OCI-LY3 (cell line): ENCODE data around the gene DEFB129.
"Not testable (repeated sequence)": the region's sequence is repeated elsewhere in the genome, so short reads cannot be mapped to it uniquely, and the experiment has no call there.

ENCODE experiments used
- H2AFZ ChIP-seq: fragments of 200-600, 300-600 bp; shearing (Covaris generic); 2 replicates; pipeline ENCODE4 v1.6.0; 2014; ENCODE audit warnings: antibody characterized with exemption, low read depth, low read length
- H3K27ac ChIP-seq: fragments of 200-600, 300-600 bp; sonication (generic); 2 replicates; pipeline ENCODE4 v1.5.1; 2014; ENCODE audit warnings: mild to moderate bottlenecking, low read length, moderate library complexity, mixed read lengths
- H3K27me3 ChIP-seq: fragments of 200-600, 300-600 bp; sonication (generic); 2 replicates; pipeline ENCODE4 v1.6.1; 2014; ENCODE audit warnings: low read depth, low read length, mixed read lengths
- H3K36me3 ChIP-seq: fragments of 200-600, 300-600 bp; sonication (generic); replicated peaks from 2 replicates; pipeline ENCODE3; 2014; ENCODE audit warnings: low read depth, low read length, mixed read lengths
- H3K4me1 ChIP-seq: fragments of 300-600, 200-600 bp; sonication (generic); 2 replicates; pipeline ENCODE4 v1.6.1; 2014; ENCODE audit warnings: low read length, mixed read lengths
- H3K4me2 ChIP-seq: fragments of 200-600, 300-600 bp; sonication (generic); 2 replicates; pipeline ENCODE4 v1.6.1; 2014; ENCODE audit warnings: low read length, mixed read lengths
- H3K4me3 ChIP-seq: fragments of 300-600, 200-600 bp; sonication (generic); 2 replicates; pipeline ENCODE4 v1.5.1; 2014; ENCODE audit warnings: antibody characterized with exemption, mild to moderate bottlenecking, low read length, moderate library complexity
- H3K79me2 ChIP-seq: fragments of 300-600, 200-600 bp; shearing (Covaris generic); 2 replicates; pipeline ENCODE4 v1.6.1; 2014; ENCODE audit warnings: mild to moderate bottlenecking, low read length, mixed read lengths
- H3K9ac ChIP-seq: fragments of 300-600, 200-600 bp; shearing (Covaris generic); 2 replicates; pipeline ENCODE4 v1.6.0; 2014; ENCODE audit warnings: mild to moderate bottlenecking, low read length, moderate library complexity
- H3K9me3 ChIP-seq: fragments of 200-600, 300-600 bp; shearing (Covaris generic); 2 replicates; pipeline ENCODE4 v1.6.1; 2014; ENCODE audit warnings: low read length, mixed read lengths; ENCODE audit not compliant: insufficient read depth
- H4K20me1 ChIP-seq: fragments of 200-600, 300-600 bp; sonication (generic); 2 replicates; pipeline ENCODE4 v1.6.1; 2016; ENCODE audit warnings: low read length, mixed read lengths; ENCODE audit not compliant: insufficient read depth
- CTCF ChIP-seq: fragments of 200-600, 300-600 bp; sonication (generic); IDR thresholded peaks from 2 replicates; pipeline ENCODE4 v1.5.1; 2014; ENCODE audit warnings: antibody characterized with exemption, low read length, low read depth
- EZH2phosphoT487 ChIP-seq: fragments of 200-600 bp; shearing (Covaris generic); IDR thresholded peaks from 2 replicates; pipeline ENCODE4 v1.6.1; 2018; ENCODE audit warnings: antibody characterized with exemption, mixed run types, low read depth

The DEFB129 gene

GRCh38 chr20:198225-198624 is 28.8 kb upstream of the DEFB129 start:
- Histone ChIP-seq H3K27me3 (peaks cover 17% of the 10 kb centered on the region), H3K9me3 (no peaks in the 10 kb centered on the region), H3K79me2 (no peaks in the 10 kb centered on the region), H4K20me1 (no peaks in the 10 kb centered on the region), H3K9ac (no peak overlapping the region), H3K4me2 (no peak overlapping the region), H3K4me3 (no peak overlapping the region), H3K27ac (no peak overlapping the region), H2AFZ (no peak overlapping the region), H3K36me3 (no peaks in the 10 kb centered on the region), H3K4me1 (no peaks in the 10 kb centered on the region)
- TF ChIP-seq CTCF = no peak

- H3K27me3 ChIP-seq = peaks cover 21% of the 10 kb centered on the region
- no peak overlapping the region for H3K27ac ChIP-seq
- TF ChIP-seq CTCF = no peak
- no peak for TF ChIP-seq EZH2phosphoT487
- H3K4me2 ChIP-seq = no peak overlapping the region
- no peaks in the 10 kb centered on the region for H4K20me1 ChIP-seq
- H3K9ac ChIP-seq = no peak overlapping the region
- no peak overlapping the region for H2AFZ ChIP-seq
- H3K79me2 ChIP-seq = no peaks in the 10 kb centered on the region
- no peak overlapping the region for H3K4me3 ChIP-seq
- no peaks in the 10 kb centered on the region for H3K9me3 ChIP-seq
- H3K36me3 ChIP-seq = no peaks in the 10 kb centered on the region
- no peaks in the 10 kb centered on the region for H3K4me1 ChIP-seq
These were observed 27.1 kb upstream of the DEFB129 start for GRCh38 chr20:199996-200395.

GRCh38 chr20:203630-204029 is 23.4 kb upstream of the DEFB129 start:
- H3K9ac ChIP-seq, H2AFZ ChIP-seq, H4K20me1 ChIP-seq, H3K4me3 ChIP-seq, H3K4me2 ChIP-seq, H3K79me2 ChIP-seq, H3K36me3 ChIP-seq, H3K9me3 ChIP-seq, H3K4me1 ChIP-seq, H3K27ac ChIP-seq: not testable (repeated sequence)
- H3K27me3 ChIP-seq = peaks cover 25% of the 10 kb centered on the region

GRCh38 chr20:208942-209566 is 18.0 kb upstream of the DEFB129 start:
- Histone ChIP-seq H3K4me1 (no peaks in the 10 kb centered on the region), H3K9me3 (no peaks in the 10 kb centered on the region)

More at GRCh38 chr20:208942-209566, 18.0 kb upstream of the DEFB129 start:
- TF ChIP-seq EZH2phosphoT487 (no peak), CTCF (peak; percentile 89)
- no peak overlapping the region for H3K4me3 ChIP-seq
- H4K20me1 ChIP-seq = no peaks in the 10 kb centered on the region
- H3K4me2 ChIP-seq = peak overlapping the region; percentile 21; the same call in 1 of the 2 replicates
- H3K36me3 ChIP-seq = no peaks in the 10 kb centered on the region
- H2AFZ ChIP-seq = peak overlapping the region; percentile 13; the same call in 1 of the 2 replicates
- H3K27me3 ChIP-seq = peaks cover 42% of the 10 kb centered on the region
- no peak overlapping the region for H3K9ac ChIP-seq
- H3K27ac ChIP-seq = no peak overlapping the region
- H3K79me2 ChIP-seq = no peaks in the 10 kb centered on the region
